Central memory CD4-positive, alpha-beta T cell (primary cell): ENCODE results near the gene RUNX2.
"Not testable (repeated sequence)": the region's sequence is repeated elsewhere in the genome, so short reads cannot be mapped to it uniquely, and the experiment has no call there.

Experiments used
- DNase-seq: peaks from one replicate; pipeline ENCODE4 v3.0.0; 2022

Gene RUNX2

DNA sequence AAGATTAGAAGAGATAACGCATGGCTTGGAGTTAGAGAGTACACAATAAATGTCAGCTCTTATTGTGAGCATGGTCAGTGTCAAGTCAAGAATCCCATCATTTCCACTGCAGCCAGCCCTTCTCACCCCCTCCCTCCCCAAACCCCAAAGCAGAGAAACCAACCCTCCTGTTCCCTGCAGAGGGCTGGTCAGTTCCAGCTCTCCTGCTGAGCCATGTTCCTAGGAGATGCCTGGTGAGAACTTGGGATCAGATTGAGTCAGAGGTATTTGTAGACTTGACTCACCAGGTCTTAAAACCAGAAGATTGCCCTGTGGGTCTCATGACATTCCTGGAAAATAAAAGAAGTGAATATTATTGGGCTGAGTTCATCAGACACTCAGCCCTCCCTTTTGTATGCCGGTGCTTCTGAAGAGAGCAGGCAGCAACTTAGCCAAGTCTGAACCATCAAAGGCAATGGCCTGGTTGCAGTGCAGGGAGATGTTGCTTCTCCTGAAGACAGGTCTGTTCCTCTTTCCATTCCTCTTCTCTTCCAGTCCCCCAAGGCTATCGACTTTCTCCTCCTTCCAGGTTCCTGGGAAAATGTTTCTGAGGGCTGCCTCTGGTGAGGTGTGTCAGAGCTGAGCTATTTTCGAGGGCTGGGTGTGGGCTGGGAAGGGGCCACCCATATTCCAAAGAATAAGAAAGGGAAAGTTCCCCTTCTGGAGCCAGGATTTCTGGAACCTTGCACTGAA lies 327.8 kb downstream of the RUNX2 start:
- DNase-seq: no peak

DNA sequence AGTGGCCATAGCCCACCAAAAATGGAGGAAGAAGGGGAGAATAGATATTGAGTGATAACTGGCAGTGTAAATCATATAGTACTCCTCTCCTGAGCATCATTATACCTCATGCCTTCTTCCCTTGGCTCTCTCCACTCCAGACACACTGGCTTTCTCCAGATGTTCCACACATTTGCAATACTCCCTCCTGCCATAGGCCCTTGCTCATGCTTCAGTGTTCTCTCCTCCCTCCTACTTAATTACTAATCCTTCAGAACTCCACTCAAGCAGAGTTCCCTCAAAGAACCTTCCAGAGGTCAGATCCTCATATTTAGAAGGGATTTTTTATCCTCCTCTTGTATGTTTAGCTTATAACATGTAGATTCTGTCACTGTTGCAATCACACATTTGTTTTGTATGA lies 329.1 kb downstream of the RUNX2 start:
- DNase-seq: no peak

DNA sequence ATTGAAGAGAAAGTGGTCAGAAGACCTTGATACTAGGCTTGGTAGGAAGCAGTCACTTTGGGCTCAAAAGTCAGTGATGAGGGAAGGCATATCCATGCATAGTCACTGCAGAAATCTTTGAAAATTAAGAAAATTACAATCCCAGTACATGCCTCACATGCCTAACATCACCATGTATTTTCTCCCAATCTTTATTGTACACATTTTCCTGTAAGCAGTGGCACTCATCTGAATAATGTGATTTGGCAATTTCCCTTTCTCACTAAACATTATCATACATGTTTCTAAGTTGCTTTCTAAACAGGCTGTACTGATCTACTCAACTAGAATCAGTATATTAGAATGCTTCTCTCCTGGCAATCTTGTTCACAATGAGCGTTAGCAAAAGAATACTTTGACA lies 330.3 kb downstream of the RUNX2 start:
- DNase-seq: no peak

DNA sequence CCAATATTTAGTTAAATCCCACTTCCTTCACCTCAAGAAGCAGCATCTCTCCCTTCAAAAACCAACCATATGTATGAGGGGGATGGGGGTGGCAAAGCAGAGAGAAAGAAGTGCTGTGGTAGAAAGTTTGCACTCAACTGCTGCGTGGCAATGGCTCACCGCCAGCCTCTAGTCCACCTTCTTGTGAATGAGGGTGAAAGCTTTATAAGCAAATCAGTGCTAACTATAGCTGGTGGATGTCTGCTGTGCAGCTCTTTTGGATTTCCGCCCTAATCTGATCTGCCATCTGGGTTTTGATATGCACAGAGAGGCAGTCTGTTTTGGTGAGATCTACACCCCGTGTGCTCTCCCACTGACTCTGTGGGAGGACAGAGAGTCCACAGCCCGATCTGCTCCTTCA lies 330.8 kb downstream of the RUNX2 start:
- no peak for DNase-seq

DNA sequence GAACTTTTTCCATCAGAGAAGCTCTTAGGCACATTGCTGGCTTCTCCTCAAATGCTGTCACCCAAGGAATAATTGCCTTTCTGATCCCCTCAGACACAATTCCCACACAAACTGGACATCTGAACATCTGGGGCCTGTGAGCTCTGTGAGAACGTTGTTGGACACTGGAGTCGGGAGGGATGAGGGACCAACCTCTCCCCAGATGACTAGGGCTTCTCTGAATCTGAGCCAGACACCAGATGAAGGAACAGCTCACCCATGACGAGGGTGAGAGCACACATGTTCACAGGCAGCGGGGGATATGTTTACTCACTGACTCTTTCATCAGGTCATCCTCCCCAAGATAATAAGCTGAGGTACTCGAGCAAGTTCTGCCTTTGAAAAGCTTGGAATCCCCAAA lies 333.5 kb downstream of the RUNX2 start:
- no peak for DNase-seq

DNA sequence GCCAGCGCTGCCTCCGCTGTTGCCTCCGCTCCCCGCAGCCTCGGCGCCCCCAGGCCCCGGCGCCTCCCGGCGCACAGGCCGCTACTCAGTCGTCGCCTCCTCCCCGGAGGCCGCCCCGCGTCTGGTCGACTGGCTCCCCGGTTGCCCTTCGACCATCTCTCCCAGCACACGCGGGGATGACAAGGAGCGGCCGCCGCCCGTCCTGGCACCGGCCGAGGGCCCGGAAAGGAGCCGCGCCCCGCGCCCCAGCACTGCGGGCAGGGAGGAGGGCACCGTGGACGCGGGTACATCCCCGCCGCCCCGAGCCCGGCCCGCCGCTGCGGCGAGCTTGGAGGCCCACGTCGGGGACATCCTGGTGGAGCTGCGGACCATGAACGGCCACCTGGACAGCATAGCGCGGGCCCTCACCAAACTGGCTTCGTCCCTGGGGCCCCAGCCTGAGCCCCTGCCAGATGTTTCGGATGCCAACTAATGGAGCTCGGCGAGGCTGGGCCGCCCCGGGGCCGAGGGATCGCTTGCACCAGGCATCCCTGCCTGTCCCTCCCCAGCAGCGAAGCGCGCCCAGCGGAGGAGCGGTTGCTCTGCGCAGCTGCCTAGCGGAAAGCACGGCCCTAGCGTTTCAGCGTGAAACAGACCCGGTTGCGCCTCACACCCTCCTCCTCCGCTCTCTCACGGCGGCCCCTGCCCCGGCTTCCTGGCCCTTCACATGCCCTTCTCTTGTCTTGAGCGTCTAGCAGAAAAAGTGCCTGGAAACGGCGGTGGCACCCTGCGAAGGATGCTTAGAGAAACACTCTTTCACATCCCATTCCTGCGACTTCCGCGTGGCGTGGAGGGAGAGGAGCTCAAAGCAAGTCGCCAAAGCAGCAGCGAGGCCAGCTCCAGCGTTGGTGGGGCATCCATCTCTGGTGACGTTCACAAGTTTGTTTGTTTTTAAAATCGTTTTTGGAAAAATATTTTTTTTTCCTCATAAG lies 335.4 kb downstream of the RUNX2 start:
- DNase-seq: no peak

DNA sequence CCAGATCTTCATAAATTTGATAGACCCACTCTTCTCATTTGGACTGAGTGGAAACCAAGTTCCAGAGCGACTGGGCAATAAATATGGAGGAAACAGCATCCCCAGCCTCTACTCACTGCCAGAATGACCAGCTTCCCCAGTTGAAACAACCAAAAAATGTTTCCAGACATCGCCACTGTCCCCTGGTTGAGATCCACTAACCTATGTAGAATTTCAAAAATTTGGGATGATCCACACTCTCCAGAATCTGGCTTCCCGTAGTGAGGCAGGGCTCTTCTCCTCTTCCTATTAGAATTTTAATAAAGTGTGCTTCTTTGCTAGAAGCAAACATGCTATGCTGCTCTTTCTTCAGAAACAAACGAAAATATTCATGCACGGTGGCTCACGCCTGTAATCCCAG lies 336.6 kb downstream of the RUNX2 start:
- no peak for DNase-seq

DNA sequence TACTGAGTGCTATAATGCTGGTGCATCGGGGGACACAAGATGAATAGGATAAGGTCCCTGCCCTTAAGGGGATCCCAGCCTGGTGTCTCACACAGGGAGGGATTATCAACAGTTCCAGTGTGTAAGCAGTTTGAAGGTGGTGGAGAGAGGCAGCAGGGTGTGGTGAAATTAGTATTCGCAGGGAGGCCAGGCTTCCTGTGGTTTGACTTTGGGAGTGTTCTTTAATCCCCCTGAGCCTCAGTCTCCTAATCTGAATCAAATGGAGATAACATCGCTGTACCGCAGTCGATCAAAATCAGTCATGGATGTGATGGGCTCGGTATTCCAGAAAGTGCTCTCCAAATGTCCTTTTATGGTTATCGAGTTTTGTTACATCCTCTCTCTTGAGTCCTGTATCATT lies 337.7 kb downstream of the RUNX2 start:
- DNase-seq: no peak

DNA sequence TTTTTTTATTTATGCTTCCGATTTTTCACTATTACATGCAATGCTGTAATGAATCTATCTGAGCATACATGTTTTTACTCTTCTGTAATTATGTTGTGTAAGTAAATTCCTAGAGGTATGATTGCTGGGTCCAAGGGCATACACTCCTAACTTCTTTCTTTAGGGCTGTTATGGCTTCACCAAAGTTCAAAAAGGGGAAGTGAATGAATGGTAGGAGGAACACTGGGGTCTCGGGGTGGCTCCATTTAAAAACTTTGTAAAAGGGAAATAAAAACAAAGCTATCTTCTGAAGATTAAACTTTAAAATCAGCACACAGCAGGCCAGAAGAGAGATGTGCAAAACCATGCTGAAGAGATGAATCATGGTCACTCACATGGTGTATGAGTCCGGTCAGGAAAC lies 338.7 kb downstream of the RUNX2 start:
- DNase-seq: no peak

DNA sequence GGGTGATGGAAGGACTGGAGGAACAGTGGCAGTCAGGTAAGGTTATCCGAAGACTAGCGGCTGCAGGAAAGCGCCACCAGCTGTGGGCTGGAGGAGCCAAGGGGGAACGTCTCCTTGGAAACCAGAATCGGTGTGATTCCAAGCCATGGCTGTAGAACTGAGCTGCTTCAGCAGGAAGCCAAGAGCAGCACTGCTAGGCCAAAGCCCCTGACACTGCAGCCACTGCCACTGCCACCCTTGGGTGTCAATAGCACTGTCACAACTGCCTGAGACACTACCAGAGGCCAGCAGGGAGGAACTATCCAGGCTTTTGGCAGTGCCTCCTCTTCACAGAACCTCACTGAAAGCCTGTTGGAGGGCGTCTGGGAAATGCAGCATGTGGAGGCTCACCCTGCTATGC lies 339.2 kb downstream of the RUNX2 start:
- no peak for DNase-seq

DNA sequence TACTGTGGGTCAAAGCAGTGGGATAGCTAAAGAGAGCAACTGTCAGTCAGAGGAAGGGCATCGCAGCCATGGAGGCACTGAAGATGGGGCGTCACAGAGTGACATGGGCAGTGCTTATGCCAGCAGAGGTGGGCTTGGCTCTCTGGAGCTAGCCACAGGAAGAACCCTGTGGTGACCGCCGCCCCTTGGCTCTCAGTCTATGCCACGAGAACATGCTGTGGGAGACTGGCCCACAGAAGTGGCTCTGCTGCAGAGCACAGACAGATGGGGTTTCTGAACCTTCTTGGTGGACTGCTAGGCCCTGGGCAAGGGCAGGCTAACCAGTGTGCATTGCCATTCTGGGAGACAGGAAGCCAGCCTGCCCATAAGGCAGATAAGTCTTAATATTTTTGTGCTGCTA lies 339.6 kb downstream of the RUNX2 start:
- DNase-seq: no peak

DNA sequence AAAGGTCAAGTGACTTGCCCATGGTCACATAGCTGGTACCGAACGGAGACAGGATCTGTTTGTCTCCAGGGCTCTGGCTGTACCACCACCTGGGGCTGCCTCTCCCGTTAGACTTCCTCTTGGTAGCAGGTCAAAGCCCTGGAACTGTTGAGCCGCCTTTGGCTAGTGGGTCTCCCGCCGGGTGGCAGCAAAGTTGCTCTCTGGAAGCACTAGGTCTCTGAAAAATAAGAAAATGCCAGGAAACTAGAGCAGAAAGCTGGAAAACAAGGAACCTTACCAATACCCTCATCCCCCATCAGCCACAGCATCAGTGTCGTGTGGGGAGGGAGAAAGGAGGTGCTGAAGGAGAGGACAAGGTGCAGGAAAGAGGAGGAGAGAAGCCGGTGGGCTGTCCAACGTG lies 340.6 kb downstream of the RUNX2 start:
- no peak for DNase-seq

DNA sequence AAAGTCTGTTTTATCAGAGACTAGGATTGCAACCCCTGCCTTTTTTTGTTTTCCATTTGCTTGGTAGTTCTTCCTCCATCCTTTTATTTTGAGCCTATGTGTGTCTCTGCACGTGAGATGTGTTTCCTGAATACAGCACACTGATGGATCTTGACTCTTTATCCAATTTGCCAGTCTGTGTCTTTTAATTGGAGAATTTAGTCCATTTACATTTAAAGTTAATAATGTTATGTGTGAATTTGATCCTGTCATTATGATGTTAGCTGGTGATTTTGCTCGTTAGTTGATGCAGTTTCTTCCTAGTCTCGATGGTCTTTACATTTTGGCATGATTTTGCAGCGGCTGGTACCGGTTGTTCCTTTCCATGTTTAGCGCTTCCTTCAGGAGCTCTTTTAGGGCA lies 345.0 kb downstream of the RUNX2 start:
- DNase-seq: not testable (repeated sequence)

DNA sequence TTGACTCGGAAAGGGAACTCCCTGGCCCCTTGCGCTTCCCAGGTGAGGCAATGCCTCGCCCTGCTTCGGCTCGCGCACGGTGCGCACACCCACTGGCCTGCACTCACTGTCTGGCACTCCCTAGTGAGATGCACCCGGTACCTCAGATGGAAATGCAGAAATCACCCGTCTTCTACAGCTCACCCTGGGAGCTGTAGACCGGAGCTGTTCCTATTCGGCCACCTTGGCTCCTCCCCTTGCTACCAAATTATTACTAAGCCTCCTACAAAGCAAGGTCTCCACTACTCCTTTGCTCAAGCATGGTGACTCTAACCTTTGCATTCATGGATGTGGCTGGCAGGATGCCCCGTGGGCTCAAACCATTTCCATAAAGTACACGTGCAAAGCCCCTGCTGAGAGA lies 347.0 kb downstream of the RUNX2 start:
- DNase-seq: not testable (repeated sequence)

DNA sequence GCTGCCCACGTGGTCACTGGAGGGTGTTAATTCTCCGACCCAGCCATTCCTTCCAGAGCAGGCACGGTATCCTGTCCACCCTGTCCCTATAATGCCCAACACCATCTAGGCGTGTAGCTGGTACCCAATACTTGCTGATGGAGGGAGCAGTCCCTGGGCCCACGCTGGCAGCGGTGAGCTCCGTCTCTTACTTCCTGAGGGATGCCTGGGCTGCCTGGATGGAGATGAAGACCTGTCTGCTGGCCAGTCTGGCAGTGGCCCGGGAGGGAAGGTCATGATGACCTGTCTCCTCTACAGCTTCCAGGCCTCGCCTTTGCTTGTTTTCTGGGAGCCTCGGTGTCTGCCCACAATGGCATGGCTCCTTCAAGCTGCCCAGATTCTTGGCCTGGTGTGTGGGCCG lies 347.5 kb downstream of the RUNX2 start:
- DNase-seq: no peak

DNA sequence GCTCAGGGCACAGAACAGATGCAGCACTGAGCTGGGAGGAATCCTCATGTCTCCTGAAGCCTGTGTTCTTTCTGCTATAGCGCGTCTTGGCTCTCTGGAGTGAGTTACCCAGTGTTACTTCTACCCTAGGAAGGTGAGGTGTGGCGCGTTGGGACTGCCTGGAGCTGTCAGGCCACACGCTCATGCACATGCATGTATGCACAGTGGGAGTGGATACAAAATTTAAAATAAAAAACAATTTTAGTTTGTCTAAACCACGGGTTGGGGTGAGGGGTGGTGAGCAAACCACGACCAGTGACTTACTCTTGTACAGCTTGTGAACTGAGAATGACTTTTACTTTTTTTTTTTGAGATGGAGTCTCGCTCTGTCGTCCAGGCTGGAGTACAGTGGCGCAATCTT lies 348.2 kb downstream of the RUNX2 start:
- DNase-seq: no peak

DNA sequence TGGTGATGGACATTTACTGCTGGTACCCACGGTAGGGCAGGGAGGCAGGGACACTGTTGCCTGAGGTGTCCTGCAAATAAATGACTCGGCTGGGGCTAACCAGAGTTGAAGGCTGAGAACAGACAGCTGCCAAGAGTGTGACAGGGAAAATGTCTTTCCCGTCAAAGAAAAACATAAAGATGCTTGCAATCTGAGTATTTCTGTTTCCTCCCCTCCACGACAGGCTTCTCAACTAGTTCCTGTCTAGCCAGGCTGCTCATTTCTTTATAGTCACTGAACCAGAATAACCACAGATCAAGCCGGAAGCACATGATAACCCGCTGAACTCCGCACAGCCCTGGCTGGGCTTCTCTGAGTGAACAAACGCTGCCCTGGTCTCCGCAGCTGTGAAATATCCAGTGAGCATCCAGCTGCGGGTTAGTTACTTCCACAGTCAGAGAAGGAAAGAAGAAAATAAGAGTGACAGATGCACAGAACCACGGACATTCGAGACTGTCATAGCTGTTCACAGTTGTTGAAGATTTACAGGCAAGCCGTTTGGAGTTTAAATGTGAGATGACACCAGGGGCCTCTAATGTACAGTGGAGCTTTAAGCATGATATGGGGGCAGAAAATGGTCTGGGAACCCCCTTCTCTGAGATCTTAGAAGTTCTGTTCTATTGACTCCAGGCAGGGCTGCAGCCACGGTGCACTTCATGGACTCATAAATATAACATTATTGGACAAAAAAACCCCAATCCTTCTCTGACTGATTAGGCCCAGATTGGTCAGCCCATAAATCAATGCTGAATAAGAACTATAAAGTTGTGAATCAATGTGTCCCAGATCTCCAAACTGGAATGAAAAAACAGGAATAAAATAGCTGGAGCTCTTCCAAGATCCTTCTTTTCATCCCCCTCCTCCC lies 349.5 kb downstream of the RUNX2 start:
- DNase-seq: peak; percentile 57

DNA sequence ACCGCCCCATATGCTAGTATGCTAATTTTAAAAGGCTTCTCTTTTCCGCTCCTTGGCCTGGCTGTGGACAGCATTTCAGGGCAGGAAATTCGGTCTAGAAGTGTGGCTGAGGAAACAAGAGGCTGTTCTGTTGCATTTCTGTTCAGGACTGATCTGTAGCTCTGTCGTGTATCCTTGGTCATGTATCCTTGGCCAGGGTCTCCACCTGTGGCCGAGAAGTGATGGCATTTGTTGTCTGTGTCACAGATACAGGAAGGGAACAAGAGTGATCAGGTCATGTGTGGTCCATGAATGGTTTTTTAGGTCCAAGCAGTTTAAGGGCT lies 350.1 kb downstream of the RUNX2 start:
- DNase-seq: no peak

DNA sequence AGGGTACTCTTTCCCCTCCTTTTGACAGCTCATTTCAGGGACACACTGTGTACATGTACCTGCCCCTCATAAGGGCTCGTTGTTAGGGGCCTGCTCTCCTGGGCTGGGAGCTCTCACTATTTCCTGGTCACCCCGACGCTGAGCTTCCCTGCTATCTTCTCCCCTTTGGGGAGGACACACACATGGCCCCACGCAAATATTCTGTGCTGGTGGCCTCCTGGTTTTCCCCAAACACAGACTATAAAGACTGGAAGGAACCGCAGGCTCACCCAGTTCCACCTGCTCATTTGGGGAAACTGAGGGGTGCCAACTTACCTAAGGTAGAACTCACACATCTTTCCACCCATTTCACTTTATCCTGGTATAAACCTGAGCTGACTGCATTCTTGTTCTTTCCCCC lies 351.0 kb downstream of the RUNX2 start:
- DNase-seq: no peak

DNA sequence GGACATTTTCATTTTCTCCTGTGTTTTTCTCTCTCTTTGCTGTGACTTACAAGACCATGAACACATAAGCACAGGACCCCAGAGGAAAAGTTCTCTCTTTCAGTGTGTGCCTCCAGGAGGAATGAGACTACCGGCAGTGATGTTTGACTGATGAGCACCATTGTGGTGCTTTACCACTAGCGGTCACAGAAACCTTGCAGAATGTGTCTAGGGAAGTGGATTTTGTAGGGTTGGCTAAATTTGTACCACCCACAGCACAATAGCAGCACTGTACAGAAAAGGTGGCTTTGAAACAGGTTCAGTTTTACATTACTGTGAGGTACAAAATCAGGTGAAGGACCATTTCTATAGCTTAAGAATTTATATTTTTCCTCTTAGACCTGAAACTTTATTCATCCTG lies 351.5 kb downstream of the RUNX2 start:
- no peak for DNase-seq

DNA sequence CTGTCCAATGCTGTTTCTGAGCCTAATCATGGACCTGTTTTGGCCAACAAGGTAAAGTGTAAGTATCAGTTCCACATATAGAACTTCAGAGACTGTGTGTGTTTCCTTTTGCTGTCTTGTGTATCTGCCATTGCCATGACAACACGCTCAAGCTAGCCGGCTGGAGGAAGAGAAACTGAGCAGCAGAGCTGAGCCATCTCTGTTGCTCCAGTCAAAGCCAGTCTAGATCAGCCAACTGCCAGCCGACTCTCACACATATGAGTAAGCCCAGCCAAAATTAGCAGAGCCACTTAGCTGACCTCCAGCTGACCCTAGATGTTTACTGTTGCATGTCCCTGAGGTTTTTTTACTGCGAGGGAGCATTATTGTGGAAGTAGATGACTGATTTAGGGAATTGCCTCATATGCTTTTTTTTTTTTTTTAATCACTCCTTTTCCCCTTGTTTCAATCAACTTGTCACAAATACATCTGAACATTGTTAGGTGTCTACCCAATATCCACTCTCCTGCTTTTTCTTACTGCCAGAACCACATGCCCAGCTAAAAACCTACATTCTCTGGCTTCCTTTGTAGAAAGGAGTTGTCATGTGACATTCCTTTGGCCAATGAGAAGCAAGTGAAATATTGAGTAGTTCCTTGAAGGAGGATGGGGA lies 353.9 kb downstream of the RUNX2 start:
- DNase-seq: peak; percentile 34

DNA sequence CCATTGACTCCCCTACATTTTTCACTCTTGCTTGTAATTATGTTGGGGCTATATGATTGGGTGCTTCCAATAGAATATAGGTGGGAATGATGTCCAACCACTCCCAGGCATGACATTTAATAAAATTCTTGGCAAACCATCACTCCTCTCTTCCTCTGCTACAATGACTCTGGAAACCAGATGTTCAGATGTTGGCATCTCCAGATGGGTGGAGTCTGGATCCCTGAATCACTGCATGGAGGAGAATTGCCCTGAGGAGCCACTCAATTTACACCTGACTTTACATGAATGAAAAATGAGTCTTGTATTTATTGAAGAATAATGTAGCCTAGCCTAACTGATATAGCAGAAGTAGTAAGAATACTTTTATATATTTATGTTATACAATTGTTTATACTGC lies 356.3 kb downstream of the RUNX2 start:
- no peak for DNase-seq

DNA sequence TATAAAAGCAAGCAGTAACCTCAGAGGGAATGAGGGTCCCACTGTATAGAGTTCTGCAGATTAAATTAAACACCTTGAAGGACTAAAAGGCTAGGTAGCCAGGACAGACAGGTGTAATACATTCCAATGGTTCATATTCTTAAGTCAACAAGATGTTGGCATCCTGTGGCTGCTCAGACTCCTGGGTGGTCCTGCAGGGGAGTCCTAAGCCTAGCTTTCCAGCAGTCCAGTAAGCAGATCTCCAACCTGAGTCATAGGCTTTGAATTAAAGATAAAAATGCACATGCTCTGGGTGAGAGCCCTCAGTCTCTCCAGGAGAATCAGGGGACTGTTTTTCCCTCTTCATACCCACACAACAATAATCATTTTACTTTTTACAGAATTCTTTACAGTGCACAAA lies 356.9 kb downstream of the RUNX2 start:
- no peak for DNase-seq
